IPS-20b (cell line): ENCODE data around the gene EPHB1.

Experiments used
- H3K27ac ChIP-seq: one replicate; pipeline ENCODE4 v1.5.1; 2013; ENCODE audit warnings: low read length
- H3K27me3 ChIP-seq: 2 replicates; pipeline ENCODE4 v1.6.1; 2013; ENCODE audit warnings: mild to moderate bottlenecking, low read length, inconsistent platforms; ENCODE audit not compliant: insufficient read depth
- H3K36me3 ChIP-seq: 2 replicates; pipeline ENCODE4 v1.6.1; 2013; ENCODE audit warnings: low read depth, mild to moderate bottlenecking, inconsistent platforms, low read length, moderate library complexity; ENCODE audit not compliant: insufficient read depth
- H3K4me1 ChIP-seq: 2 replicates; pipeline ENCODE4 v1.6.1; 2013; ENCODE audit warnings: mild to moderate bottlenecking, control low read depth, inconsistent platforms, low read length, moderate library complexity; ENCODE audit not compliant: insufficient read depth
- H3K4me3 ChIP-seq: 2 replicates; pipeline ENCODE4 v1.5.1; 2013; ENCODE audit warnings: mild to moderate bottlenecking, low read length, inconsistent platforms
- H3K9ac ChIP-seq: 2 replicates; pipeline ENCODE4 v1.6.1; 2013; ENCODE audit warnings: low read depth, mild to moderate bottlenecking, inconsistent platforms, low read length, moderate library complexity
- H3K9me3 ChIP-seq: 2 replicates; pipeline ENCODE4 v1.6.1; 2013; ENCODE audit warnings: mild to moderate bottlenecking, low read depth, low read length, inconsistent platforms; ENCODE audit not compliant: insufficient read depth

Gene EPHB1

DNA sequence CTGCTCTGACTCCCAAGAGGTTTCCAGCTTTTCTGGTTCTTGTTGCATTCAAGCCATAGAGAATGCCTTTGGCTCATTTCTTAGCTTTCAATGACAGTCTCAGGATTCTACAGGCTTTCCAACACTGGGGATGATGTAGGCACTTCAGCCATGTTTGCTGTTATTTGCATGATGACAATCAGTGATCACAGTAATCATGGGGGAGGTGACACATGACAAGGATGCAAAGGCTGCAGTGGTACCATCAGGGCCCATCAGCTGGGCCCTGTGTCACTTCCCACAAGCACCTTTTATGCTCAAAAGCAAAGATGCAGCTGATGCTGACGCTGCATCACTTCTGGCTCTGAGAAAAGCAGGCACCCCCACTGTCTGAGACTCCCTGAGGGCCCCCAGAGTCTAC lies 18.6 kb downstream of the EPHB1 start:
- H3K9ac ChIP-seq = no peak overlapping the region
- H3K4me1 ChIP-seq = peaks cover 30% of the 10 kb centered on the region; the same call in 1 of the 2 replicates
- no peaks in the 10 kb centered on the region for H3K9me3 ChIP-seq
- H3K4me3 ChIP-seq = no peak overlapping the region
- no peaks in the 10 kb centered on the region for H3K27me3 ChIP-seq
- no peaks in the 10 kb centered on the region for H3K36me3 ChIP-seq
- H3K27ac ChIP-seq = no peak overlapping the region

DNA sequence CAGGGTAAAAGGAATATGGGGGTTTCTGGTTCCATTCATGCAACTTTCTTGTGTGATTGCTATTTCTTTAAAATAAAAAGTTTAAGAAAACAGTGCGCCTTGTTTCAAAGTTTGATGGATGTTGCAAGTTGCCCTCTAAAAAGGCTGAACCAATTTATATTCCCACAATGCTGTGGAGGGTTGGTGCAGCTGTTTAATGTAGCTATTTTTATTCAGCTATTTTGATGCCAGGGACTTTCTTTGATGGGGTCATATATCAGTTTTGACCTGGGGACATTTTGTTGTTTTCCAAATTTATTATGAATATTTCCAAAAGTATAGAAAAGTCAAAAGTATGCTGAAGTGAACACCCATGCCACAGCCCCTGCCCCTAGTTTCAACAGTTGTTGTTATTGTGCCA lies 20.5 kb downstream of the EPHB1 start:
- H3K9ac ChIP-seq = no peak overlapping the region
- H3K4me1 ChIP-seq = peaks cover 12% of the 10 kb centered on the region; the same call in 1 of the 2 replicates
- H3K4me3 ChIP-seq = no peak overlapping the region

DNA sequence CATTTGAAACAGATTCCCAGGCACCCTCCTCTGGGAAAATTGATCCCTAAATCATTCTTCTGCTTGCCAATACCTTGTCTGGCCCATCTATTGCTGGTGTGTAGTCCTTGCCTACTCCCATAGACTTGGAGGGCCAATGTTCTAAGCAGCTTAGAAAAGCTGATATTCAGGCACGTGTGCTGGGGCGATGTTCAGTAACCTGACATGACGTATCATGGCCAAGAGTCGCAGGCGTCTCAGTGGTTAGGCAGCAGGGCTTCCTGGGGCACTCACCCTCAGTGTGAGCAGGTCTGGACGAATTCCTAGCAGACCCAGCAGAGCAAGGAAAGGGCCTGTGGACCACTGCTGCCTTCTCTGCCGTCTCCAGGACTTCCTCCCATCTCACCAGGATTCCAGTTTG lies 21.6 kb downstream of the EPHB1 start:
- H3K4me1 ChIP-seq = peaks cover 8% of the 10 kb centered on the region; the same call in 1 of the 2 replicates
- H3K4me3 ChIP-seq = no peak overlapping the region
- H3K27me3 ChIP-seq = no peaks in the 10 kb centered on the region
- no peak overlapping the region for H3K27ac ChIP-seq
- H3K9me3 ChIP-seq = no peaks in the 10 kb centered on the region
- no peak overlapping the region for H3K9ac ChIP-seq
- H3K36me3 ChIP-seq = no peaks in the 10 kb centered on the region

More for the DNA sequence above, 20.5 kb downstream of the EPHB1 start:
- Histone ChIP-seq H3K9me3 (no peaks in the 10 kb centered on the region), H3K36me3 (no peaks in the 10 kb centered on the region), H3K27me3 (no peaks in the 10 kb centered on the region), H3K27ac (no peak overlapping the region)

DNA sequence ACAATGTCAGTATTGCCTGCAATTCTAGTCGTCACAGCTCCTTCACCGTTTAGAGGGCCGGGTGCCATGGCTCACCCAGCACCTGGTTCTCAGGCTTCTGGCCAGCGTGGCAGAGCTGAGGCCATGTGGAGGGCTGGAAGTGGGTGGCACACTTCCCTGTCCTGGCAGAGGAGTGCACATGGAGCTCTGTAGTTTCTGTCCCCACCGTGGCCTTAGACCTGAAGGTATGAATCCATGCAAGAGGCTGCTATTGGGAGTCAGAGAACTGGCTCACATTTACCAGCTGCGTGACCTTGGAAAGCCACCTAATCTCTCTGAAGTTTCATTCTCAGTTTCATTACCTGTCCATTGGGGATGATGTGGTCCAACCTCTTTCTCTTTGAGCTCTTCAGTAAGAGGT lies 22.2 kb downstream of the EPHB1 start:
- Histone ChIP-seq H3K4me1 (peaks cover 5% of the 10 kb centered on the region; the same call in 1 of the 2 replicates), H3K9me3 (no peaks in the 10 kb centered on the region), H3K27me3 (no peaks in the 10 kb centered on the region), H3K27ac (no peak overlapping the region), H3K36me3 (no peaks in the 10 kb centered on the region), H3K4me3 (no peak overlapping the region), H3K9ac (no peak overlapping the region)

DNA sequence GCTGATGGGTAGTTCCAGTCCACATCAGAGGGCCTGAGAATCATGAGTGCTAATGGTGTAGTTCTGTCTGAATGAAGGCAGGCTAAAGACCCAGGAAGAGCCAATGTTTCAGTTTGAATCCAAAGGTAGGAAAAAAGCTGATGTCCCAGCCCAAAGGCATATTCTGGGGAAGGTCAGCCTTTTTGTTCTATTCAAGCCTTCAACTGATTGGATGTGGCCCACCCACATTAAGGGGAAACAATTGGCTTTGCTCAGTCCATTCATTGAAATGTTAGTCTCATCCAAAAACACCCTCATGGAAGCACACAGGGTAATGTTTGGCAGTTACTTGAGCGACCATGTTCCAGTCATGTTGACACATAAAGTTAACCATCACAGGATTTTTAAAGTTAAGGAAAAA lies 25.9 kb downstream of the EPHB1 start:
- Histone ChIP-seq H3K27ac (no peak overlapping the region), H3K4me1 (no peaks in the 10 kb centered on the region), H3K27me3 (no peaks in the 10 kb centered on the region), H3K9me3 (no peaks in the 10 kb centered on the region), H3K9ac (no peak overlapping the region), H3K36me3 (no peaks in the 10 kb centered on the region), H3K4me3 (no peak overlapping the region)

DNA sequence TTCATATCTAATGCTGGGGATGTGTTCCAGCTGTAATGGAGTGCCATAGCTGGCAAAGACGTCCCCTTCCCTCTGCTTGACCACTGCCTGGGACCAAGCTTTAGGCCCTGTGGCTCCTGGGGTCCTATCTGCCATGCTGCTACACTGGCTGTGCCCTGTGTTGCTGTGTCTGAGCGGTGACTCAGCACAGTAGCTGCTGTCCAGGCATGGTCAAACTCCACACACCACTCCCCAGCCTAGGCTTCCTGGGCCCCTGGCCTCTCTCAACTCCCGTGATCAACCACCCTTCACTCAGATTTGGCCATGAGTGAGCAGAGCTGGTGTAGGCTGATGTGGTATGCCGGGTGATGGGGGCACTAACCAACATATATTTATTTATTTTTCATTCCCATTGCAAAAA lies 27.0 kb downstream of the EPHB1 start:
- no peaks in the 10 kb centered on the region for H3K36me3 ChIP-seq
- no peak overlapping the region for H3K4me3 ChIP-seq
- no peaks in the 10 kb centered on the region for H3K4me1 ChIP-seq
- no peak overlapping the region for H3K27ac ChIP-seq
- H3K9ac ChIP-seq = no peak overlapping the region
- H3K9me3 ChIP-seq = no peaks in the 10 kb centered on the region
- H3K27me3 ChIP-seq = no peaks in the 10 kb centered on the region

DNA sequence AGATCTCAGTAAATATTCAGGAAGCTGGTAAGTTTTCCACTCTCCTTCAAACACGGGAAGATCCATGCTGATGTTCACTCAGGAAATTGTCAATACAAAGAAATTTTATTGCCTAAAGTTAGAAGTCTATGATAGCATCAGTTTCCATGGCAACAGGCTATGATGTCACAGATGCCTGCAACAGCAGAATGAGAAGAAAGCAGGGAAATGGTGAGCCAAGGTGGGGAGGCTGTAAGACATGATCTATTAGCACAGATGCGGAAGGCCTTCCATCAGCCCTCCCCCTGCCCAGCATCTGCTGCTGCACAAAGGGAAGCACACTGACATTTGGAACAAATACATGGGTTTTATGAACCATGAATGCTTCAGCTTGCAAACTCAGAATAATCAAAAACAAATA lies 28.6 kb downstream of the EPHB1 start:
- H3K9ac ChIP-seq = no peak overlapping the region
- no peak overlapping the region for H3K4me3 ChIP-seq
- H3K27ac ChIP-seq = no peak overlapping the region
- no peaks in the 10 kb centered on the region for H3K36me3 ChIP-seq
- no peaks in the 10 kb centered on the region for H3K27me3 ChIP-seq
- H3K4me1 ChIP-seq = no peaks in the 10 kb centered on the region
- H3K9me3 ChIP-seq = no peaks in the 10 kb centered on the region

DNA sequence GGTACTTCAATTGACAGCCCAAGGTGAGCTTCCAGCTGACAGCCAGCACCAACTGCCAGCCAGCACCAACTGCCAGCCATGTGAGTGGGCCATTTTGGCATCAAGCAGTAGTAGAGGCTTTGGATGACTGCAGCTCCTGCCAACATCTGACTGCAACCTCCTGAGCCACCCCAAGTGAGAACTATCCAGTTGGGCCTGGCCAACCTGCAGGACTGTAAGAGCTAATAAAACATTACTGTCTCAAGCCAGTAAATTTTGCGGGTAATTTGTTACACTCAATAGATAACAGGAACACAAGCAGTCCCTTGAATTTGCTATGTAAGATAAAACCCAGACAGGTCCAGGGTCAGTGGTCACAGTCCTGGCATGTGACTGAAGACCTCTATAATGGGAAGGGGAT lies 29.7 kb downstream of the EPHB1 start:
- Histone ChIP-seq H3K9me3 (no peaks in the 10 kb centered on the region), H3K27me3 (no peaks in the 10 kb centered on the region), H3K4me1 (no peaks in the 10 kb centered on the region), H3K4me3 (no peak overlapping the region), H3K36me3 (no peaks in the 10 kb centered on the region), H3K27ac (no peak overlapping the region), H3K9ac (no peak overlapping the region)

DNA sequence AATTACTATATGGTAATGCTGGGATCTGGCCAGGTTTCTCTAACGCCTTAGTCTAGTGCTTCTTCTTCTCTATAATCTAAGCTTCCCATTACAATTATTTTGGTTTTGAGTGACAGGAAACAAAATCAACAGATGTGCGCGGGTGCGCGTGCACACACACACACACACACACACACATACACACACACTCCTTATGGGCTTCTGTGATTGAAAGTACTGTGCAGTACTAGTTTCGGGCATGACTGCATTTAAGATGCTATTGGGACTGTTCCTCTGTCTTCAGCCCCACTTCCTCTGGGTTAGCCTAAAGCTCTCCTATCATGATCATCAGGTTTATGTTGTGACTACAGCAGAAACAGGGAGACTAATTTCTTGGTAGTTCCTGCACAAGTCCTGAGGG lies 32.2 kb downstream of the EPHB1 start:
- Histone ChIP-seq H3K36me3 (no peaks in the 10 kb centered on the region), H3K27me3 (no peaks in the 10 kb centered on the region), H3K9ac (no peak overlapping the region)

DNA sequence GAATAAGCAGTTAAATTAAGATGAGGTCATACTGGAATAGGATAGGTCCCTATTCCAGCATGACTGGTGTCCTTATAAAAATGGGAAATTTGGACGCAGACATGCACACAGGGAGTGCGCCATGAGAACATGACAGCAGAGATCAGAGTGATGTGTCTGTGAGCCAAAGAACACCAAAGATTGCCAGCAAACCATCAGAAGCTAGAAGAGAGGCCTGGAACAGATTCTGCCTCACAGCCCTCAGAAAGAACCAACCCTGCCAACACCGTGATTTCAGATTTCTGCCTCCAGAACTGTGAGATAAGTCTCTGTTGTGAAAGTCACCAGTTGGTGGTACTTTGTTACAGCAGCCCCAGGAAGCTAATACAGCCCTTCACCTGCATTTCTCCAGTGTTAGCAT lies 34.7 kb downstream of the EPHB1 start:
- Histone ChIP-seq H3K27me3 (no peaks in the 10 kb centered on the region), H3K27ac (no peak overlapping the region), H3K9ac (no peak overlapping the region), H3K4me1 (no peaks in the 10 kb centered on the region), H3K36me3 (no peaks in the 10 kb centered on the region), H3K4me3 (no peak overlapping the region), H3K9me3 (no peaks in the 10 kb centered on the region)

More for the DNA sequence above, 32.2 kb downstream of the EPHB1 start:
- no peak overlapping the region for H3K4me3 ChIP-seq
- H3K27ac ChIP-seq = no peak overlapping the region
- H3K9me3 ChIP-seq = no peaks in the 10 kb centered on the region
- H3K4me1 ChIP-seq = no peaks in the 10 kb centered on the region

DNA sequence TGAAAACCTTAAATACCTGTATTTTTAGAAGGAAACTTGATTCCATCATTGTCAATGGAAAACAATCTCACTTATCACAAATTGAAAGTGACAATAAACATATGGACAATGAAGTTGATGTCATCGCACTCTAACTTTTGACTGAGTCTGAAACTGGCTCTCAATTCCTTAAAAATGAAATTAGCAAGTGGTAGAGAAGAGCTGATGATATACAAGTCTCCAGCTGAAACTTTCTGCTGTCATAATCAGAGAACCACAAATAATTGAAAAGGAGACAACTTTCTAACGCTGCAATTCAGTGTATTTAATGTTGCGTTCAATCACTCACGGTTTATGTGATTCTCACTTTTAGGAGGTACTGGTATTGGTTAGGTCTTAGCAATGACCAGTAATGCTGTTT lies 37.5 kb downstream of the EPHB1 start:
- Histone ChIP-seq H3K9ac (no peak overlapping the region), H3K27me3 (no peaks in the 10 kb centered on the region), H3K27ac (no peak overlapping the region), H3K9me3 (no peaks in the 10 kb centered on the region), H3K36me3 (no peaks in the 10 kb centered on the region), H3K4me3 (no peak overlapping the region), H3K4me1 (no peaks in the 10 kb centered on the region)

DNA sequence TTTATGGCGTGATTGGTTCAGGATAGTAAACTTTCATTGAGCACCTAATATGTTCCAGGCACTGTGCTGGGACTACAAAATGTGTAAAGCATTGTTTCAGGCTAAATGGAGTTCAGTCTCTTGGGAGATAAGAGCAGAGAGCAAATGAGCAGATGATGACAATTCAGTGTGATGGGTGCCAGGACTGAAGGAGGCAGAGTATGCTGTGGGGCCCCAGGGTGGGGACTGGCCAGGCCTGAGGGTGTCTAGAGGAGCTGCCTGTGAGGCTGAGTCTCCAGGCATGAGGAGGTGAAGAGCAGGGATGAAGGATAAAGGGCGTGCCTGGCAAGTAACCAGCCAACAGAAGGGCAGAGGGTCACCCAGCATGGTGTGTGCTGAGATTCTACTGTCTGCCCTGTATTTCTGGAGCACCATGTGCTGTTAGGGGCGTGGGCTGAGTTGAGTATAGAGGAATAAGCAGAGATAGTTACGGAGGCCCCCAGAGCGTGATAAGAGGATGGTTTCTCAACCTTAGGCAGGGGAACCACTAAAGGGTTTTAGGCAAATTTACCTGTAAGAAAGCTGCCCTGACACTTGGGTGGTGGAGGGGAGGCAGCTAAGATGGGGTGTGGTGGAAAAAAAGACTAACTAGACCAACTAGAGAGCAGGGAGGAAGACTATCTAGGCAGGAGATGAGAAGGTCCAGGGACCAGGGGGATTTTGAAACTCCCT lies 38.5 kb downstream of the EPHB1 start:
- Histone ChIP-seq H3K4me3 (no peak overlapping the region), H3K9me3 (no peaks in the 10 kb centered on the region), H3K36me3 (no peaks in the 10 kb centered on the region), H3K4me1 (no peaks in the 10 kb centered on the region), H3K9ac (no peak overlapping the region), H3K27me3 (no peaks in the 10 kb centered on the region), H3K27ac (no peak overlapping the region)
